ENCODE data around the gene TINCR. TPM values are rescaled to one million over a fixed set of nuclear protein-coding genes. Genes with fewer than 3 reads are reported as not detected.

Gene TINCR
- total and polyA plus RNA-seq, 2 donors (not counting 1 experiment from before 2014, with no cell fraction given) = 0.42 to 0.54 TPM

DNA sequence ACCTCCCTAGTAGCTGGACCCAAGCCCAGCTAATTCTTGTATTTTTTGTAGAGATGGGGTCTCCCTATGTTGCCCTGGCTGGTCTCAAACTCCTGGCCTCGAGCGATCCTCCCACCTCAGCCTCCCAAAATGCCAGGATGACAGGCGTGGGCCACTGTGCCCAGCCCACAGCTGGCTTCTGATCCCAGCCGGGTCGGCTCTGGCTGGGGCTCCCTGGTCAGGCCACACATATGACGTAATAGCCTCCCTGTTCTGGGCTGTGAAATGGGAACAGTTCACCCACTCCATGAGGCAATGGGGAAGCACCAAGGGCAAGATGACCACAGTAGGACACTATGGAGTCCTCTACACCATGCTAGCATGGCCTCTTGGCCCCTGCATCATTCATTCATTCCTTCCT lies 41.1 kb downstream of the TINCR start:
- H3K4me2 ChIP-seq (replicated peaks; ENCODE audit: low read depth, low read length, poor library complexity, severe bottlenecking) = no peak overlapping the region
- no peaks in the 10 kb centered on the region for H3K4me1 Mint-ChIP-seq
- H3K36me3 ChIP-seq (replicated peaks in 1 of 2; ENCODE audit: control extremely low read depth in 1 of 2, control insufficient read depth in 1 of 2, extremely low read depth in 1 of 2, insufficient read depth in 2 of 2, low read length in 1 of 2) = no peaks in the 10 kb centered on the region
- DNase-seq (no peak), ATAC-seq (ENCODE audit: low read depth) (no peak)
- no peaks in the 10 kb centered on the region for H3K9me3 Mint-ChIP-seq (ENCODE audit: insufficient read depth)
- no peak overlapping the region for H3K27ac Mint-ChIP-seq
- H3K27ac ChIP-seq (ENCODE audit: low read length in 2 of 2) = no peak overlapping the region
- CTCF ChIA-PET = no interaction called here
- WGBS (ENCODE audit: insufficient coverage) = 99% methylated on average over 6 of the region's 6 CpGs
- no peak overlapping the region for H3K4me3 ChIP-seq (ENCODE audit: control extremely low read depth in 1 of 5, extremely low read depth in 1 of 5, insufficient read depth in 1 of 5, low read depth in 2 of 5, low read length in 4 of 5)
- POLR2A ChIA-PET = no interaction called here
- no peak overlapping the region for H2AFZ ChIP-seq (ENCODE audit: insufficient read depth, low read depth, low read length, poor library complexity, severe bottlenecking)
- H3K27me3 Mint-ChIP-seq = peaks cover 7% of the 10 kb centered on the region
- no peaks in the 10 kb centered on the region for H3K27me3 ChIP-seq (replicated peaks in 1 of 4; ENCODE audit: control extremely low read depth in 1 of 4, control insufficient read depth in 3 of 4, insufficient read depth in 4 of 4, low read length in 3 of 4)
- H3K4me3 Mint-ChIP-seq = no peak overlapping the region
- no peaks in the 10 kb centered on the region for H3K4me1 ChIP-seq (ENCODE audit: control insufficient read depth in 2 of 2, insufficient read depth in 2 of 2, low read length in 2 of 2)
- H4K20me1 ChIP-seq (ENCODE audit: control insufficient read depth, insufficient read depth, low read length, poor library complexity, severe bottlenecking) = no peaks in the 10 kb centered on the region
- H3K9me3 ChIP-seq (ENCODE audit: control extremely low read depth in 1 of 3, control insufficient read depth in 2 of 3, insufficient read depth in 1 of 3, low read length in 2 of 3) = peaks cover 0 to 3% (median 0%) of the 10 kb centered on the region in 3 donors
- H3K79me2 ChIP-seq (ENCODE audit: control insufficient read depth, insufficient read depth, low read length) = no peaks in the 10 kb centered on the region
- TF ChIP-seq EZH2 (IDR thresholded peaks at IDR 0.05; ENCODE audit: borderline replicate concordance, insufficient read depth, low read depth, low read length, poor library complexity, severe bottlenecking) = no peak
- TF ChIP-seq, protein P1, sequence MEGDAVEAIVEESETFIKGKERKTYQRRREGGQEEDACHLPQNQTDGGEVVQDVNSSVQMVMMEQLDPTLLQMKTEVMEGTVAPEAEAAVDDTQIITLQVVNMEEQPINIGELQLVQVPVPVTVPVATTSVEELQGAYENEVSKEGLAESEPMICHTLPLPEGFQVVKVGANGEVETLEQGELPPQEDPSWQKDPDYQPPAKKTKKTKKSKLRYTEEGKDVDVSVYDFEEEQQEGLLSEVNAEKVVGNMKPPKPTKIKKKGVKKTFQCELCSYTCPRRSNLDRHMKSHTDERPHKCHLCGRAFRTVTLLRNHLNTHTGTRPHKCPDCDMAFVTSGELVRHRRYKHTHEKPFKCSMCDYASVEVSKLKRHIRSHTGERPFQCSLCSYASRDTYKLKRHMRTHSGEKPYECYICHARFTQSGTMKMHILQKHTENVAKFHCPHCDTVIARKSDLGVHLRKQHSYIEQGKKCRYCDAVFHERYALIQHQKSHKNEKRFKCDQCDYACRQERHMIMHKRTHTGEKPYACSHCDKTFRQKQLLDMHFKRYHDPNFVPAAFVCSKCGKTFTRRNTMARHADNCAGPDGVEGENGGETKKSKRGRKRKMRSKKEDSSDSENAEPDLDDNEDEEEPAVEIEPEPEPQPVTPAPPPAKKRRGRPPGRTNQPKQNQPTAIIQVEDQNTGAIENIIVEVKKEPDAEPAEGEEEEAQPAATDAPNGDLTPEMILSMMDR (IDR thresholded peaks at IDR 0.05) = no peak
- intact Hi-C loops (cut with micrococcal nuclease) = no loop called here
- H3K9ac ChIP-seq (ENCODE audit: low read length) = no peak overlapping the region

DNA sequence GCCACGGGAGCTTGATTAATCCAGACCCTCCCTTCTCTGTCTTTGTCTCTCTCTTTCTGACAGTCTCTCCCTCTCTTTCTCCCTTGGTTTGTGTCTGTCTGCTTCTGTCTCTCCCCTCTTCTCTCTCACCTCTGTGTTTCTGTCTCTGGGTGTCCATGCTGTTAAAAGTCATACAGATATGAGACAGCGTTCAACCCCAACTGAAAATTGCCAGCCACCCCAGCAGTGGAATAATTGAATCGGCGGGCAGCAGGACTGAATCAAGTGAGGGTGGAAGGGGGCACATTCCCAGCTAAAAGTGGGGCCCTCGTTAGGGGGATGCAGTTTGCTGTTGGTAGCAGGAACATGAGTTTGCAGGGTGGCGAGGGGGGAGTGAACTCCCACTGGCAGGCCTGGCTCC lies 43.7 kb downstream of the TINCR start:
- H3K27me3 Mint-ChIP-seq = peaks cover 15% of the 10 kb centered on the region
- H4K20me1 ChIP-seq (ENCODE audit: control insufficient read depth, insufficient read depth, low read length, poor library complexity, severe bottlenecking) = no peaks in the 10 kb centered on the region
- no peak overlapping the region for H3K27ac Mint-ChIP-seq
- H3K4me3 ChIP-seq (ENCODE audit: control extremely low read depth in 1 of 5, extremely low read depth in 1 of 5, insufficient read depth in 1 of 5, low read depth in 2 of 5, low read length in 4 of 5) = no peak overlapping the region
- no peak overlapping the region for H3K4me2 ChIP-seq (replicated peaks; ENCODE audit: low read depth, low read length, poor library complexity, severe bottlenecking)
- H3K27ac ChIP-seq (ENCODE audit: low read length in 2 of 2) = no peak overlapping the region
- H3K9ac ChIP-seq (ENCODE audit: low read length) = no peak overlapping the region
- no peaks in the 10 kb centered on the region for H3K27me3 ChIP-seq (replicated peaks in 1 of 4; ENCODE audit: control extremely low read depth in 1 of 4, control insufficient read depth in 3 of 4, insufficient read depth in 4 of 4, low read length in 3 of 4)
- ChIA-PET POLR2A (no interaction called here), CTCF (interaction anchor here (0.6 kb wide), 1 partner anchor 199 kb away, joined by 3 read pairs; no protein-coding TSS in a partner anchor)
- H3K79me2 ChIP-seq (ENCODE audit: control insufficient read depth, insufficient read depth, low read length) = no peaks in the 10 kb centered on the region
- H3K9me3 ChIP-seq (ENCODE audit: control extremely low read depth in 1 of 3, control insufficient read depth in 2 of 3, insufficient read depth in 1 of 3, low read length in 2 of 3) = peaks cover 0 to 12% (median 1%) of the 10 kb centered on the region in 3 donors
- no peaks in the 10 kb centered on the region for H3K36me3 ChIP-seq (replicated peaks in 1 of 2; ENCODE audit: control extremely low read depth in 1 of 2, control insufficient read depth in 1 of 2, extremely low read depth in 1 of 2, insufficient read depth in 2 of 2, low read length in 1 of 2)
- 89% methylated on average over 4 of the region's 6 CpGs for WGBS (ENCODE audit: insufficient coverage)
- H3K4me1 ChIP-seq (ENCODE audit: control insufficient read depth in 2 of 2, insufficient read depth in 2 of 2, low read length in 2 of 2) = no peaks in the 10 kb centered on the region
- H2AFZ ChIP-seq (ENCODE audit: insufficient read depth, low read depth, low read length, poor library complexity, severe bottlenecking) = no peak overlapping the region
- intact Hi-C loops (cut with micrococcal nuclease) = no loop called here
- ATAC-seq (ENCODE audit: low read depth) = no peak
- peaks cover 5% of the 10 kb centered on the region for H3K9me3 Mint-ChIP-seq (ENCODE audit: insufficient read depth)
- no peak for TF ChIP-seq EZH2 (IDR thresholded peaks at IDR 0.05; ENCODE audit: borderline replicate concordance, insufficient read depth, low read depth, low read length, poor library complexity, severe bottlenecking)
- TF ChIP-seq, protein P1 (IDR thresholded peaks at IDR 0.05) = no peak
- no peak overlapping the region for H3K4me3 Mint-ChIP-seq
- no peaks in the 10 kb centered on the region for H3K4me1 Mint-ChIP-seq
- no peak for DNase-seq
